GM12892 (cell line): ENCODE results near the gene ABCC6.
"Not testable (repeated sequence)": the region's sequence is repeated elsewhere in the genome, so short reads cannot be mapped to it uniquely, and the experiment has no call there.

Experiments
- POLR2A ChIP-seq: IDR thresholded peaks from 2 replicates; pipeline ENCODE4 v1.6.1; 2011; ENCODE audit warnings: low read depth, low read length, control low read depth
- POLR2AphosphoS5 ChIP-seq: IDR thresholded peaks from 2 replicates; pipeline ENCODE4 v1.6.1; 2011; ENCODE audit warnings: low read depth, low read length, control low read depth
- TAF1 ChIP-seq: IDR thresholded peaks from 2 replicates; pipeline ENCODE4 v1.6.1; 2011; ENCODE audit warnings: low read depth, mild to moderate bottlenecking, control low read depth, low read length, borderline replicate concordance

GRCh38 chr16:16246578-16247262, 23.4 kb upstream of the ABCC6 start:
- TF ChIP-seq POLR2AphosphoS5, POLR2A, TAF1: not testable (repeated sequence)
